GM13977 (cell line): ENCODE results near the gene TBX2.
"Not testable (repeated sequence)": the region's sequence is repeated elsewhere in the genome, so short reads cannot be mapped to it uniquely, and the experiment has no call there.

Source experiments
- DNase-seq: peaks from one replicate; pipeline ENCODE4 v3.0.0; 2012; ENCODE audit warnings: low spot score
- in situ Hi-C: fragments of 300-500 bp; cut with MboI; formaldehyde crosslinking; loops from one replicate; pipeline ENCODE4 v1.12.0; 2022; ENCODE audit warnings: low sequenced_read_pairs, low pct_unique_long_range_greater_than_20kb, mixed read lengths, inconsistent platforms; ENCODE audit not compliant: unreplicated experiment
- TF ChIP-seq, protein P1 (sequence below): IDR thresholded peaks from 2 replicates; pipeline ENCODE4 v1.5.1; 2012; ENCODE audit warnings: mild to moderate bottlenecking, control low read depth; ENCODE audit not compliant: insufficient read depth; ENCODE audit errors: extremely low read depth, missing control alignments

Gene TBX2

DNA sequence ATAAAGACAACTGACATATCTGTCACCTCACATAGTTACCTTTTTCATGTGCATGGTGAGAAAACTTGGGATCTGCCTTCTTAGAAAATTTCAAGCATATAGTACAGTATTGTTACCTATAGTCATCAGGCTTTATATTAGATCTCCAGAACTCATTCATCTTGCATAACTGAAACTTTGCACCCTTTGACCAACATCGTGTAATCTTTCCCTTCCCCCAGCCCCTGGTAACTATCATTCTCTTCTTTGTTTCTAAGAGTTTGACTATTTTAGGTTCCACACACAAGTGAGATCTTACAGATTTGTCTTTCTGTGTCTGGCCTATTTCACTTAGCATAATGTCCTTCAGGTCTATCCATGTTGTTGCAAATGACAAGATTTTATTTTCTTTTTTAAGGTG, 29.6 kb downstream of the TBX2 start:
- in situ Hi-C loops: no loop called here
- no peak for DNase-seq
- TF ChIP-seq, protein P1, sequence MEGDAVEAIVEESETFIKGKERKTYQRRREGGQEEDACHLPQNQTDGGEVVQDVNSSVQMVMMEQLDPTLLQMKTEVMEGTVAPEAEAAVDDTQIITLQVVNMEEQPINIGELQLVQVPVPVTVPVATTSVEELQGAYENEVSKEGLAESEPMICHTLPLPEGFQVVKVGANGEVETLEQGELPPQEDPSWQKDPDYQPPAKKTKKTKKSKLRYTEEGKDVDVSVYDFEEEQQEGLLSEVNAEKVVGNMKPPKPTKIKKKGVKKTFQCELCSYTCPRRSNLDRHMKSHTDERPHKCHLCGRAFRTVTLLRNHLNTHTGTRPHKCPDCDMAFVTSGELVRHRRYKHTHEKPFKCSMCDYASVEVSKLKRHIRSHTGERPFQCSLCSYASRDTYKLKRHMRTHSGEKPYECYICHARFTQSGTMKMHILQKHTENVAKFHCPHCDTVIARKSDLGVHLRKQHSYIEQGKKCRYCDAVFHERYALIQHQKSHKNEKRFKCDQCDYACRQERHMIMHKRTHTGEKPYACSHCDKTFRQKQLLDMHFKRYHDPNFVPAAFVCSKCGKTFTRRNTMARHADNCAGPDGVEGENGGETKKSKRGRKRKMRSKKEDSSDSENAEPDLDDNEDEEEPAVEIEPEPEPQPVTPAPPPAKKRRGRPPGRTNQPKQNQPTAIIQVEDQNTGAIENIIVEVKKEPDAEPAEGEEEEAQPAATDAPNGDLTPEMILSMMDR: no peak

DNA sequence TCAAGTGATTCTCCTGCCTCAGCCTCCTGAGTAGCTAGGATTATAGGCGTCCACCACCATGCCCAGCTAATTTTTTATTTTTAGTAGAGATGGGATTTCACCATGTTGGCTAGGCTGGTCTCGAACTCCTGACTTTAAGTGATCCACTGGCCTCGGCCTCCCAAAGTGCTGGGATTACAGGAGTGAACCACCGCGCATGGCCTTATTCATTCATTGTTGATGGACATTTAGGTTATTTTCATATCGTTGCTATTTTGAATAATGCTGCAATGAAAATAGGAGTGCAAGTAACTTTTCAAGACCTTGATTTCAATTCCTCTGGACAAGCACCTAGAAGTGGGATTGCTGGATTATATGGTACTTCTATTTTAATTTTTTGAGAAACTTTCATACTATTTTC, 30.2 kb downstream of the TBX2 start:
- in situ Hi-C loops, DNase-seq: not testable (repeated sequence)

DNA sequence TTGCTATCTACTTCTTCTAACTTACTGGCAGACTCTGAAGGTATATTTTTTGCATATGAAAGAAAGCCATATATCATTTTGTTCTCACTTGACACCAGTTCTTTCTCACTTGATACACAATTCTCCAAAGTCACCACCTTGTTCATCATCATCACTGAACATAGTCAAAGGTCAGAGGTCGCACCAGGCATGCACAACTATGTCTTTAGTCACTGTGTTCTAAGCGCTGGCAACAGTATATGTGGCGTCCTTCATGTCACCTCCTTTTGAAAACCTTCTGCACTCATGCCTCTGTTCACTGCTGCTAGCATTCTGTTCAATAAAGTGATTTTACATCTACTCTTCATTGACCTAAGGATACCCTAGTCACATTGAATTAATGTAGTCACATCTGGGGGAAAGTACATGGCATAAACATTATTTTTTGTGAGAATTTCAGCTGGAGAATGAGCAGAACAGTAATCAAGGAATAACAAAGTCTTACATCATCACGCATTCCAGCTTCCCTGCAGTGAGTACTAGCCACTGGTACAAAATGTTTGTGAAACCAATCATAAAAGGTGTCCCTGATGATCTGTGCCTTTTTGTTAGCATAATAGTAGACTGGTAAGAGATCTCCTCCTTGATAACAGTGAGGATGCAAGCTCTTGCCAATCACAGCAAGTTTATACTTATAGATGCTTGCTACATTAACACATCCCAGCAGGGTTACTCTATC, 32.1 kb downstream of the TBX2 start:
- TF ChIP-seq, protein P1: no peak
- no peak for DNase-seq
- in situ Hi-C loops: no loop called here

DNA sequence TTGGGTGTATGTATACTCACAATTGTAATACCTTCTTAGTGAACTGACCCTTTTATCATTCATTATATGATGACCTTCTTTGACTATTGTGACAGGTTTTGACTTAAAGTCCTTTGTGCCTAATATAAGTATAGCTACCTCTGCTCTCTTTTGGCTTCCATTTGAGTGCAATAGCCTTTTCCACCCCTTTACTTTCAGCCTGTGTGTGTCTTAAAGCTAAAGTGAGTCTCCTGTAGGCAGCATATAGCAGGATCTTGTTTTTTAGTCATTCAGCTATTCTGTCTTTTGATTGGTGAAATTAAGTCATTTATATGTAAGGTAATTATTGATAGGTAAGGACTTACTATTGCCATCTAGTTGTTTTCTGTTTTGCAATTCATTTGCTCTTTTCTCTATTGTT, 36.6 kb downstream of the TBX2 start:
- in situ Hi-C loops: no loop called here
- DNase-seq: no peak
- TF ChIP-seq, protein P1: no peak

GRCh38 chr17:61436995-61437704, 37.5 kb downstream of the TBX2 start:
- no peak for DNase-seq
- in situ Hi-C loops: no loop called here
- TF ChIP-seq, protein P1: no peak

- DNase-seq: peak; percentile 63
- in situ Hi-C loops: no loop called here
- TF ChIP-seq, protein P1: no peak
These were observed 41.1 kb downstream of the TBX2 start for GRCh38 chr17:61440697-61441096.

GRCh38 chr17:61441507-61441906, 41.9 kb downstream of the TBX2 start:
- DNase-seq, in situ Hi-C loops: not testable (repeated sequence)
